ENCODE results near the gene HS6ST3.

The HS6ST3 gene

DNA sequence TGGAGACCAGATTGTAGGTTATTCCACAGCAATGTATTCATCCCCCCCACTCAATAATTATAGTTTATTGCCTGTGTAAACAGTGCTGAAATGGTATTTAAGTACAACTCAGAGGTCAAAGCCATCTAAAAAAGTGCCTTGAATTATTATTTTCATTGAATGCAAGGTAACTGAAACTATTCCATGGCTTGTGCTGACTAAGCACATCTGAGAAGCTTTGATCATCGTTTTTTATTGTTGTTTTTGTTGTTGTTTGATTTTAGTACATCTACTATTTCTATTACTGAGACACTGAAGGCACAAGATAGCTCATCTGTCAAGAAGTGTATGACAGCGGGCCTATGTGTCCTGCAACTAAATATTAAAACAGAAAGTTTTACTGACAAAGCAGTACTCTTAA is 596.4 kb downstream of the HS6ST3 start:
- Histone ChIP-seq H3K36me3 (ENCODE audit: insufficient read depth, low read length) (no peaks in the 10 kb centered on the region), H3K4me1 (ENCODE audit: insufficient read depth, low read length) (no peaks in the 10 kb centered on the region), H3K27me3 (ENCODE audit: insufficient read depth, low read length) (no peaks in the 10 kb centered on the region), H3K4me3 (ENCODE audit: low read length) (no peak overlapping the region), H3K27ac (ENCODE audit: low read depth, low read length) (no peak overlapping the region), H3K9ac (ENCODE audit: low read depth, low read length) (no peak overlapping the region), H3K9me3 (ENCODE audit: insufficient read depth, low read depth, low read length) (no peaks in the 10 kb centered on the region)
- WGBS: 0% methylated on average over 1 of the region's 2 CpGs

DNA sequence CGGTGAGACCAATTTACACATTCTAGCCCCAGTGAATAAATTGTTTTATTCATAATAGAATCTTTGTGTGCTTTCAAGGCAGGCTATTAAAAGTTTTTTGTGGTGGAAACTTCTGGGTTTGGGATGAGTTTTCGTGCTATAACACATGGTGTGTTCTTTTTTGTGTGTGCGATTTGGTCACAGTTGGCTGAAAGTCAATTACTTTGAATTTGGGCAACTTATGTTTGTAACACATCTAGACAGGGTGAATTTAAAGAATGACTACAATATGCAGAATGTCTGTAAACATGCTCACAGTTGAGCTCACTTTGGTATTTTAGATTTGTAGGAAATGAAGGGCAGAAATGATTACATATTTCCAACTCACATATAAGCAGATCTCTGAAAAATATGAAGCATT is 597.3 kb downstream of the HS6ST3 start:
- Histone ChIP-seq H3K9ac (ENCODE audit: low read depth, low read length) (no peak overlapping the region), H3K4me1 (ENCODE audit: insufficient read depth, low read length) (no peaks in the 10 kb centered on the region), H3K36me3 (ENCODE audit: insufficient read depth, low read length) (no peaks in the 10 kb centered on the region), H3K9me3 (ENCODE audit: insufficient read depth, low read depth, low read length) (no peaks in the 10 kb centered on the region), H3K4me3 (ENCODE audit: low read length) (no peak overlapping the region), H3K27ac (ENCODE audit: low read depth, low read length) (no peak overlapping the region), H3K27me3 (ENCODE audit: insufficient read depth, low read length) (no peaks in the 10 kb centered on the region)
- WGBS: 92% methylated on average over 2 of the region's 3 CpGs

DNA sequence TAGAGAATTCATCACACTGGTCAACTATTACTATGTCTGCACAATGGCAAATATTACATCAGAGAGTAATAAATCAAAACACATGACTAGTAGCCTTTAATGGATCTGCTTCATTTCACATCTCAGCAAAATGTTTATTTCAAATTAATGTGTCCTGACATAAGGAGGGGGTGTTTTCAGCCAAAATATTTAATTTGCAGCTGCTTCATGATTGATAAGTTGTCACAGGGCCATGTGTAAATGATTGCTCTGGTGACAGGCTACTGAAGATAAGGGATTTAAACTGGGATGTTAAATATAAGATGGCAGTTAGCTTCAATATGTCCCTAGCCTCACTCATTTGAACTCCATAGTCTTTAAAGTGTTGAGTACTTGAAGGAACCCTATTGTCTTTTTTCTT is 601.1 kb downstream of the HS6ST3 start:
- no peak overlapping the region for H3K9ac ChIP-seq (ENCODE audit: low read depth, low read length)
- no peaks in the 10 kb centered on the region for H3K27me3 ChIP-seq (ENCODE audit: insufficient read depth, low read length)
- no peak overlapping the region for H3K4me3 ChIP-seq (ENCODE audit: low read length)
- H3K27ac ChIP-seq (ENCODE audit: low read depth, low read length): no peak overlapping the region
- H3K4me1 ChIP-seq (ENCODE audit: insufficient read depth, low read length): no peaks in the 10 kb centered on the region
- H3K9me3 ChIP-seq (ENCODE audit: insufficient read depth, low read depth, low read length): no peaks in the 10 kb centered on the region
- H3K36me3 ChIP-seq (ENCODE audit: insufficient read depth, low read length): no peaks in the 10 kb centered on the region

DNA sequence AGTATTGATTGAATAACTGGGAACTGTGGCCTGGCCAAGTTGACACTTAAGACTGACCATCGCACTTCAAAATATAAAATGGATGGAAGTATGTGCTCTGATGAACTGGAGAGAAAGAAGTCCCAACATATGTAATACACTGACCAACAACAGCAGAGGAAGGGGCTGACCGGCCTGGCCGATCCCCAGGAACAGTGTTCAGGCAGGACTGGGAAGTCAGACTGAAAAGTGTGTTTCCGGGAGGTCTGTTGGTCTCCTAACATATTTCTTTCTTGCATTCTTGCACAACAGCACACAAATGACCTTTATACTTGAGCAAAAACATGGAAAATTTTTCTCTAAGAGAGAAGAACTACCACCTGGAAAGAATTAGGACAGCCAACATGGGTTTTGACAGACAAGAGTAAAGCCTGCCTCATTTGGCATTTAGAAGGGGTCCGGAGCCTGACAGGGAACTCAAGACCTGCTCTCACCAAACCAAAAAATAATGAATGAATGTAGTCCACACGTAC is 606.5 kb downstream of the HS6ST3 start:
- no peak overlapping the region for H3K4me3 ChIP-seq (ENCODE audit: low read length)
- no peaks in the 10 kb centered on the region for H3K27me3 ChIP-seq (ENCODE audit: insufficient read depth, low read length)
- H3K4me1 ChIP-seq (ENCODE audit: insufficient read depth, low read length): no peaks in the 10 kb centered on the region
- H3K9me3 ChIP-seq (ENCODE audit: insufficient read depth, low read depth, low read length): no peaks in the 10 kb centered on the region
- H3K36me3 ChIP-seq (ENCODE audit: insufficient read depth, low read length): no peaks in the 10 kb centered on the region
- H3K9ac ChIP-seq (ENCODE audit: low read depth, low read length): no peak overlapping the region
- no peak overlapping the region for H3K27ac ChIP-seq (ENCODE audit: low read depth, low read length)
- WGBS: 89% methylated on average over 6 of the region's 6 CpGs

GRCh38 chr13:96700657-96701056 is 610.8 kb downstream of the HS6ST3 start:
- Histone ChIP-seq H3K4me3 (ENCODE audit: low read length) (no peak overlapping the region), H3K4me1 (ENCODE audit: insufficient read depth, low read length) (0 out of 2 replicates have a peak, but pooled peaks cover 3% of the 10 kb centered on the region), H3K9me3 (ENCODE audit: insufficient read depth, low read depth, low read length) (no peaks in the 10 kb centered on the region), H3K9ac (ENCODE audit: low read depth, low read length) (no peak overlapping the region), H3K27me3 (ENCODE audit: insufficient read depth, low read length) (no peaks in the 10 kb centered on the region), H3K36me3 (ENCODE audit: insufficient read depth, low read length) (no peaks in the 10 kb centered on the region), H3K27ac (ENCODE audit: low read depth, low read length) (no peak overlapping the region)
- WGBS: 86% methylated on average over 2 of the region's 2 CpGs

DNA sequence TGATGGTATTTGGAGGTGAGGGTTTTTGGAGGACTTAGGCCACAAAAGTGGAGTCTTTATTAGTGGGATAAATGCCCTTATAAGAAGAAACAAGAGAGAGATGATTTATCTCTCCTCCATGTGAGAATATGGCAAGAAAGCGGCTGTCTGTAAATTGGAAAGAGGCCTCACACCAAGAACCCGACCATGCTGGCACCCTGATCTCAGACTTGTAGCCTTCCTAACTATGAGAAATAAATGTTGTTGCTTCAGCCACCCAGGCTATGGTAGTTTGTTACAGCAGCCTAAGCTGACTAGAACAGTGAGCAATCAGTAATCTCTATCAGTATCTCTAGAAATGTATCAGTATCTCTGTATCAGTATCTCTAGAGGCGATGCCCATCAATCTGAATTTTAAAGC is 617.2 kb downstream of the HS6ST3 start:
- Histone ChIP-seq H3K4me3 (ENCODE audit: low read length) (no peak overlapping the region), H3K36me3 (ENCODE audit: insufficient read depth, low read length) (no peaks in the 10 kb centered on the region), H3K27ac (ENCODE audit: low read depth, low read length) (no peak overlapping the region), H3K9ac (ENCODE audit: low read depth, low read length) (no peak overlapping the region), H3K9me3 (ENCODE audit: insufficient read depth, low read depth, low read length) (no peaks in the 10 kb centered on the region), H3K4me1 (ENCODE audit: insufficient read depth, low read length) (0 out of 2 replicates have a peak, but pooled peaks cover 3% of the 10 kb centered on the region), H3K27me3 (ENCODE audit: insufficient read depth, low read length) (no peaks in the 10 kb centered on the region)
- WGBS: 93% methylated on average over 3 of the region's 3 CpGs

GRCh38 chr13:96710166-96710862 is 620.4 kb downstream of the HS6ST3 start:
- Histone ChIP-seq H3K27ac (ENCODE audit: low read depth, low read length) (no peak overlapping the region), H3K36me3 (ENCODE audit: insufficient read depth, low read length) (no peaks in the 10 kb centered on the region), H3K4me3 (ENCODE audit: low read length) (no peak overlapping the region), H3K9ac (ENCODE audit: low read depth, low read length) (no peak overlapping the region), H3K27me3 (ENCODE audit: insufficient read depth, low read length) (no peaks in the 10 kb centered on the region), H3K9me3 (ENCODE audit: insufficient read depth, low read depth, low read length) (no peaks in the 10 kb centered on the region), H3K4me1 (ENCODE audit: insufficient read depth, low read length) (peaks cover 4% of the 10 kb centered on the region; the same call in 1 of the 2 replicates)
- 97% methylated on average over 3 of the region's 3 CpGs for WGBS

GRCh38 chr13:96720446-96720845 is 630.5 kb downstream of the HS6ST3 start:
- Histone ChIP-seq H3K27me3 (ENCODE audit: insufficient read depth, low read length) (no peaks in the 10 kb centered on the region), H3K9me3 (ENCODE audit: insufficient read depth, low read depth, low read length) (no peaks in the 10 kb centered on the region), H3K4me1 (ENCODE audit: insufficient read depth, low read length) (no peaks in the 10 kb centered on the region), H3K9ac (ENCODE audit: low read depth, low read length) (no peak overlapping the region), H3K4me3 (ENCODE audit: low read length) (no peak overlapping the region), H3K36me3 (ENCODE audit: insufficient read depth, low read length) (no peaks in the 10 kb centered on the region), H3K27ac (ENCODE audit: low read depth, low read length) (no peak overlapping the region)
- WGBS: 98% methylated on average over 4 of the region's 4 CpGs

DNA sequence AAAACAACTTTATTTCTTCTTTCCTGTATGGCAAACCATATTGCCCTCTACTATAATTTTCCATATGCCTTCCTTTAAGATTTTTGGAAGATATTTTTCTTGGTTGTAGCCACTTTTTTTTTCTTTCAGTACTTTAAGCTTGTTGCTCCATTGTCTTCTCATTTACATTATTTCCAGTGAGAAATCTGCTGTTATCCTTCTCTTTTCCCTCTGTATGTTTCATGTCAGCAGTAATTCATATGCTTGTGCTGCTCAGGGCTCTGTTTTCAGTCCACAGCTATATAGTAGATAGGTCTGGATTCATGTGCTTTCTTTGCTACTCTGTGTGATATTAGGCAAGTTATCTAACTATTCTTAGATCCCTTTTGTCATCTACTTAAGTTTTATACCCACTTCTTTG is 636.7 kb downstream of the HS6ST3 start:
- Histone ChIP-seq H3K4me1 (ENCODE audit: insufficient read depth, low read length) (no peaks in the 10 kb centered on the region), H3K36me3 (ENCODE audit: insufficient read depth, low read length) (no peaks in the 10 kb centered on the region), H3K27ac (ENCODE audit: low read depth, low read length) (no peak overlapping the region), H3K27me3 (ENCODE audit: insufficient read depth, low read length) (no peaks in the 10 kb centered on the region), H3K9me3 (ENCODE audit: insufficient read depth, low read depth, low read length) (peaks cover 6% of the 10 kb centered on the region; the same call in 1 of the 2 replicates), H3K4me3 (ENCODE audit: low read length) (no peak overlapping the region), H3K9ac (ENCODE audit: low read depth, low read length) (no peak overlapping the region)

DNA sequence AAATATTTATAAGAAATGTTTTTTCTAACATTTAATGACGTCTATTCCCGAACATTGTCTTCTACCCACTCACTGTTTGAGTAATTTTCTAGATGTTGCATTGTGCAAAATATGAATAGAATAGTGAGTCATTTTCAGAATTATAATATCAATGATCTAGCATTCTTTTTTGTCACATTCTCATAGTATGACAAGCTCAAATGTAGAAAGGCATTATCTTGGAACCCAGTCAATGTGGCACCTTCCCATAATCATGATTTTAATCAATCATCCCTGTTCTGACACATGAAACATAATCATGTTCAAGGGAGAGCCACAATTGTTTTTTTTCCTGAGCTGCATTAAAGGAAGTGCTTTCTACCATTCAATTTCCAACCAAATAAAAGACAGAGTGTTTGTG is 638.6 kb downstream of the HS6ST3 start:
- H3K27ac ChIP-seq (ENCODE audit: low read depth, low read length): no peak overlapping the region
- H3K9me3 ChIP-seq (ENCODE audit: insufficient read depth, low read depth, low read length): peaks cover 6% of the 10 kb centered on the region; the same call in 1 of the 2 replicates
- H3K36me3 ChIP-seq (ENCODE audit: insufficient read depth, low read length): no peaks in the 10 kb centered on the region
- WGBS: no CpG with 5 or more reads among the region's 2 CpGs
- no peaks in the 10 kb centered on the region for H3K27me3 ChIP-seq (ENCODE audit: insufficient read depth, low read length)
- no peak overlapping the region for H3K4me3 ChIP-seq (ENCODE audit: low read length)
- H3K9ac ChIP-seq (ENCODE audit: low read depth, low read length): no peak overlapping the region
- H3K4me1 ChIP-seq (ENCODE audit: insufficient read depth, low read length): no peaks in the 10 kb centered on the region

- WGBS: 95% methylated on average over 5 of the region's 5 CpGs
- Histone ChIP-seq H3K36me3 (ENCODE audit: insufficient read depth, low read length) (no peaks in the 10 kb centered on the region), H3K9ac (ENCODE audit: low read depth, low read length) (no peak overlapping the region), H3K4me1 (ENCODE audit: insufficient read depth, low read length) (no peaks in the 10 kb centered on the region), H3K4me3 (ENCODE audit: low read length) (no peak overlapping the region), H3K9me3 (ENCODE audit: insufficient read depth, low read depth, low read length) (peaks cover 6% of the 10 kb centered on the region; the same call in 1 of the 2 replicates), H3K27me3 (ENCODE audit: insufficient read depth, low read length) (no peaks in the 10 kb centered on the region), H3K27ac (ENCODE audit: low read depth, low read length) (no peak overlapping the region)
Observed at GRCh38 chr13:96730676-96731075, 640.8 kb downstream of the HS6ST3 start.

DNA sequence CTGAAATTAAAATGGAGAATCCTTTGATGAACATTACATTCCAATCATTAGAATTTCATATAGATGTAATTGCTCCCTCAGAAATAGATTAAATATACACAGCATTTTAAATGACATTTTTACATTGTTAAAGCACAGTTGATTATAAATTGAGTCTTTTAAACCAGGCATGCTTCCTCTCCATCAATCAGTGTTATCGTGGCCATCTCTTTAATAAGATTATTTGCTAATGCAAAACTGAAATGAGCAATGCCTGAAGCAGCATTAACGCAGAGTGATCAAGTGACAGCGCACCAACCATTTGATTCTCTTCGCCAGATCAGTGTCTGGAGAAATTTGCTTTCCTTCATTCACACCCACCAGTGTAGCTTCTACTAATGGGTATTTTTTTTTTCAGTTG is 644.6 kb downstream of the HS6ST3 start:
- WGBS: 94% methylated on average over 4 of the region's 4 CpGs

More for the DNA sequence above, 644.6 kb downstream of the HS6ST3 start:
- no peak overlapping the region for H3K4me3 ChIP-seq (ENCODE audit: low read length)
- H3K9ac ChIP-seq (ENCODE audit: low read depth, low read length): no peak overlapping the region
- no peaks in the 10 kb centered on the region for H3K36me3 ChIP-seq (ENCODE audit: insufficient read depth, low read length)
- H3K9me3 ChIP-seq (ENCODE audit: insufficient read depth, low read depth, low read length): no peaks in the 10 kb centered on the region; the same call in 1 of the 2 replicates
- no peaks in the 10 kb centered on the region for H3K4me1 ChIP-seq (ENCODE audit: insufficient read depth, low read length)
- no peaks in the 10 kb centered on the region for H3K27me3 ChIP-seq (ENCODE audit: insufficient read depth, low read length)
- H3K27ac ChIP-seq (ENCODE audit: low read depth, low read length): no peak overlapping the region
